ENCODE measurements around the gene WDR75.
A peak's percentile ranks its signal among the peaks of the same experiment; 100 is the strongest.

Gene WDR75

DNA sequence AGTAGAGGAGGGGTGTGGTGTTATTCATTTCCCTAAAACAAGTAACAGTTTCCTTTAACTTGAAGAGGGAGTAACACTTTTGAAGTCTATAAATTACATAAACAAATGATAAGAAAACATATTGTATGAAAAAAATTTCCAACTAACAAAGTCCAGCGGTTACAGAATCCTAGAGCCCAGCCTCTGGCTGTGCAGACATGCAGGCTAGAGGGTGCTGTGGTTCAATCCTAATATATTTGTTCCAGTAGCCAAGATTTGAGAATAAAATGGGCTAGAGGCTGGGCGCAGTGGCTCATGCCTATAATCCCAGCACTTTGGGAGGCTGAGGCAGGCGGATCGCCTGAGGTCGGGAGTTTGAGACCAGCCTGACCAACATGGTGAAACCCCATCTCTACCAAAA lies 56.9 kb downstream of the WDR75 start:
- no peaks in the 10 kb centered on the region for H3K36me3 ChIP-seq (ENCODE audit: control insufficient read depth, insufficient read depth, low read length)
- H3K27ac ChIP-seq = no peak overlapping the region
- TF ChIP-seq, protein P1, sequence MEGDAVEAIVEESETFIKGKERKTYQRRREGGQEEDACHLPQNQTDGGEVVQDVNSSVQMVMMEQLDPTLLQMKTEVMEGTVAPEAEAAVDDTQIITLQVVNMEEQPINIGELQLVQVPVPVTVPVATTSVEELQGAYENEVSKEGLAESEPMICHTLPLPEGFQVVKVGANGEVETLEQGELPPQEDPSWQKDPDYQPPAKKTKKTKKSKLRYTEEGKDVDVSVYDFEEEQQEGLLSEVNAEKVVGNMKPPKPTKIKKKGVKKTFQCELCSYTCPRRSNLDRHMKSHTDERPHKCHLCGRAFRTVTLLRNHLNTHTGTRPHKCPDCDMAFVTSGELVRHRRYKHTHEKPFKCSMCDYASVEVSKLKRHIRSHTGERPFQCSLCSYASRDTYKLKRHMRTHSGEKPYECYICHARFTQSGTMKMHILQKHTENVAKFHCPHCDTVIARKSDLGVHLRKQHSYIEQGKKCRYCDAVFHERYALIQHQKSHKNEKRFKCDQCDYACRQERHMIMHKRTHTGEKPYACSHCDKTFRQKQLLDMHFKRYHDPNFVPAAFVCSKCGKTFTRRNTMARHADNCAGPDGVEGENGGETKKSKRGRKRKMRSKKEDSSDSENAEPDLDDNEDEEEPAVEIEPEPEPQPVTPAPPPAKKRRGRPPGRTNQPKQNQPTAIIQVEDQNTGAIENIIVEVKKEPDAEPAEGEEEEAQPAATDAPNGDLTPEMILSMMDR (IDR thresholded peaks at IDR 0.05) = peak; percentile 23
- H3K79me2 ChIP-seq = no peaks in the 10 kb centered on the region
- no peak overlapping the region for H2AFZ ChIP-seq
- H3K4me1 ChIP-seq = no peaks in the 10 kb centered on the region
- H3K4me2 ChIP-seq (ENCODE audit: low read length) = no peak overlapping the region
- no peak overlapping the region for H3K9ac ChIP-seq
- no peaks in the 10 kb centered on the region for H3K27me3 ChIP-seq (ENCODE audit: control insufficient read depth, insufficient read depth, low read length)
- H3K9me3 ChIP-seq (ENCODE audit: control insufficient read depth, low read length) = no peaks in the 10 kb centered on the region
- H3K4me3 ChIP-seq (ENCODE audit: low read depth, low read length) = no peak overlapping the region

DNA sequence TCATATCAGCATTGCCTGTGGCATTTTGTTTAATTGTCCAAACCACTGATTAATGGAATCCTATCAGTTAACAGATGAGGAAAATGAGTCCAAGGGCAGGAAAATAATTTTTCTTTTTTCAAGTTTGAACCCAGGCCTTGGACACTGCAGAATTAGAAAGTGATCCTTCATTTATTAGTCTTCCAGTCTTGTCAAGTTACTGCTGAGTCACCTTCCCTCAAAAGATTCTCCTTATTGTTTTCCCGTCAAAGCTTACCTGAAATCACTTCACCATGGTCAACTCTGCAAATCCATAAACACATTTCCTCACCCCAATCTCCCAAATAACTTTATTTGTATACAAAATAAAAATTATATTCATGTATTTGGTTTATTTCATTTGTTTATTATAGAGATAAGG lies 57.9 kb downstream of the WDR75 start:
- H3K36me3 ChIP-seq (ENCODE audit: control insufficient read depth, insufficient read depth, low read length) = no peaks in the 10 kb centered on the region
- H3K9ac ChIP-seq = no peak overlapping the region
- no peaks in the 10 kb centered on the region for H3K9me3 ChIP-seq (ENCODE audit: control insufficient read depth, low read length)
- H2AFZ ChIP-seq = no peak overlapping the region
- no peaks in the 10 kb centered on the region for H3K79me2 ChIP-seq
- TF ChIP-seq, protein P1 (IDR thresholded peaks at IDR 0.05) = no peak
- H3K27me3 ChIP-seq (ENCODE audit: control insufficient read depth, insufficient read depth, low read length) = no peaks in the 10 kb centered on the region
- H3K4me1 ChIP-seq = no peaks in the 10 kb centered on the region
- no peak overlapping the region for H3K27ac ChIP-seq
- H3K4me2 ChIP-seq (ENCODE audit: low read length) = no peak overlapping the region
- no peak overlapping the region for H3K4me3 ChIP-seq (ENCODE audit: low read depth, low read length)

DNA sequence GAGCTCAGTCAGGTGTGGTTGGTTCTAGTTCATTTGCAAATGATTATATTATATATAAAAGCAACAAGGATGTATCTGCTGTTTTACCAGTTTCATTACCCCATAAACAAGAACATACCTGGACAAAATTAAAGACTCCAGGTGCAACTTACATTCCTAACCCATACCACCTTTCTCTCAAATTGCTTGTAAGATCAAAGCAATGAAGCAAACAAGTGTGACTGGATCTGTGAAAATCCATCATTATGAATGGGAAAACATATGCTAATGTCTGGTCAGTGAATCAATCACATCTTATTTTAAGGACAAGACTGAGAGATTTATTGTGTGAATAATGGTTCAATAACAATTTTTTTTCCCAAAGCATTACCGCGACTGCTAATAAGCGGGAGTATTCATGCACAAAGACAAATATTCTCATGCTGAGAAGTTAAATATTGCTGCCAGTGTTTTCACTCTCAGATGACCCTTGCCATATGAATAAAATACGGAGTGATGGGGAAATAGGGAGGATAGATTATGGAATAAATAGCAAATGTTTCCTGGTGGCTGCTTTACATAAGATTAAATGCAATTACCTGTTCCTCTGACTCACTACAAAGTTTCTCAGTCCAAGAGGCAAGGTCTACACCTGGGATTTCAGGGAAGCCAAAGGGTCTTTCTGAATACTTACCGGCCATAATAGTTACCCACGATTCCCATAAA lies 59.3 kb downstream of the WDR75 start:
- Histone ChIP-seq H3K4me2 (ENCODE audit: low read length) (no peak overlapping the region), H3K79me2 (no peaks in the 10 kb centered on the region), H3K4me1 (no peaks in the 10 kb centered on the region), H3K27ac (no peak overlapping the region), H3K9me3 (ENCODE audit: control insufficient read depth, low read length) (no peaks in the 10 kb centered on the region), H2AFZ (no peak overlapping the region), H3K27me3 (ENCODE audit: control insufficient read depth, insufficient read depth, low read length) (no peaks in the 10 kb centered on the region), H3K9ac (no peak overlapping the region), H3K4me3 (ENCODE audit: low read depth, low read length) (no peak overlapping the region), H3K36me3 (ENCODE audit: control insufficient read depth, insufficient read depth, low read length) (no peaks in the 10 kb centered on the region)
- TF ChIP-seq, protein P1 (IDR thresholded peaks at IDR 0.05) = no peak

DNA sequence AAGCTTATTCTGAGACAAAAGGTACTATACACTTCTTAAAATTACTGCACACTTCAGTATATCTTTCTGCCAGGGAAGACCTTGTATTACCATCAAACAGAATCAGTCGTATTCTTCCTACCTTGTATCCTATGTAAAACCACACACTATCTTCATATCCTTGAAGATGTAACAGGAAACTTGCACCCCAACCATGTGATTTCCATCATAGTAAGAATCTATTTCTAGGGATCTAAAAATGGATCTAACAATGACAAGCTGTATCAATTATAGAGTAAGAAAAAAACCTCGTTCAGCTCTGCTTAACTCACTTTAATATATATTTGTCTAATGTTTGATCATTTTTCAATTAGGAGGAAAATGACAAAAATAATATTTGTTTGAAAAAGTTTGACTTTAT lies 60.2 kb downstream of the WDR75 start:
- no peaks in the 10 kb centered on the region for H3K36me3 ChIP-seq (ENCODE audit: control insufficient read depth, insufficient read depth, low read length)
- H3K27ac ChIP-seq = no peak overlapping the region
- H2AFZ ChIP-seq = no peak overlapping the region
- no peaks in the 10 kb centered on the region for H3K9me3 ChIP-seq (ENCODE audit: control insufficient read depth, low read length)
- H3K27me3 ChIP-seq (ENCODE audit: control insufficient read depth, insufficient read depth, low read length) = no peaks in the 10 kb centered on the region
- H3K9ac ChIP-seq = no peak overlapping the region
- H3K4me3 ChIP-seq (ENCODE audit: low read depth, low read length) = no peak overlapping the region
- TF ChIP-seq, protein P1 (IDR thresholded peaks at IDR 0.05) = no peak
- no peak overlapping the region for H3K4me2 ChIP-seq (ENCODE audit: low read length)
- no peaks in the 10 kb centered on the region for H3K79me2 ChIP-seq
- H3K4me1 ChIP-seq = no peaks in the 10 kb centered on the region

DNA sequence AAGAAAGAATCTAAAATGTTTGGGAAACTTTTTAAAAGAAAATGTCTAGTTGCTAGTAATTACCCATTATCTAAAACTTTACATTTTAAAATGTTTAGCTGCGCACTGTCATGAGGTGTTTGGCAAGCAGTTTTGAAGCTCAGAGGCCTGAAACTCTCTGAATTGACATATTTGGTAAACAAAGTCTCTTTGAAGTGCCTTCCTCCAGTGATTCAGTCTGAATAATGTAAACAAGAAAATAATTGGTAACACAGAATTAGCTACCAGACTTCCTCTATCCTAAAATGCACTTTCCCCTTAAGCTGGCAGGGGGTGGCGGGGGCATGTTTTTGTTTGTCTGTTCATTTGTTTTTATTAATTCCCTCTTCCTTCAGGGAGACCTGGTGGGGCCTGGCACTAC lies 61.4 kb downstream of the WDR75 start:
- Histone ChIP-seq H3K79me2 (no peaks in the 10 kb centered on the region), H3K4me1 (no peaks in the 10 kb centered on the region), H2AFZ (no peak overlapping the region), H3K9ac (no peak overlapping the region), H3K27ac (no peak overlapping the region), H3K9me3 (ENCODE audit: control insufficient read depth, low read length) (no peaks in the 10 kb centered on the region), H3K4me3 (ENCODE audit: low read depth, low read length) (no peak overlapping the region), H3K27me3 (ENCODE audit: control insufficient read depth, insufficient read depth, low read length) (no peaks in the 10 kb centered on the region), H3K36me3 (ENCODE audit: control insufficient read depth, insufficient read depth, low read length) (no peaks in the 10 kb centered on the region), H3K4me2 (ENCODE audit: low read length) (no peak overlapping the region)
- TF ChIP-seq, protein P1 (IDR thresholded peaks at IDR 0.05) = no peak

Measured in parathyroid adenoma (tissue), 2 donors.